OCI-LY3 (cell line): Measurements from ENCODE around the gene ABCB8.

ENCODE experiments used
- CTCF ChIP-seq: fragments of 200-600, 300-600 bp; sonication (generic); IDR thresholded peaks from 2 replicates; pipeline ENCODE4 v1.5.1; 2014; ENCODE audit warnings: antibody characterized with exemption, low read length, low read depth
- EZH2phosphoT487 ChIP-seq: fragments of 200-600 bp; shearing (Covaris generic); IDR thresholded peaks from 2 replicates; pipeline ENCODE4 v1.6.1; 2018; ENCODE audit warnings: antibody characterized with exemption, mixed run types, low read depth

- TF ChIP-seq CTCF (no peak), EZH2phosphoT487 (no peak)
These were observed 29.9 kb upstream of the ABCB8 start for GRCh38 chr7:150998341-150998740.
